Measurements from ENCODE around the gene UPK3A.
A peak's percentile ranks its signal among the peaks of the same experiment; 100 is the strongest.

- TF ChIP-seq CTCF (IDR thresholded peaks at IDR 0.05): no peak
- no peak for TF ChIP-seq POLR2A (IDR thresholded peaks at IDR 0.05; ENCODE audit: low read depth)
- TF ChIP-seq POLR2AphosphoS5 (IDR thresholded peaks at IDR 0.05): peak; percentile 46 to 64
These were observed 52.3 kb downstream of the UPK3A start for GRCh38 chr22:45336971-45337431.
